Left ventricle myocardium superior (tissue), 1 donor: Measurements from ENCODE around the gene CSN3. TPM values are rescaled to one million over a fixed set of nuclear protein-coding genes. Genes with fewer than 3 reads are reported as not detected.
"Not testable (repeated sequence)": the region's sequence is repeated elsewhere in the genome, so short reads cannot be mapped to it uniquely, and the experiment has no call there.

Experiments used
- ATAC-seq: fragments of 200-7000 bp; cut with Tn5 transposase; one replicate; pipeline ENCODE4 v1.9.1; 2020; ENCODE audit warnings: mild to moderate bottlenecking, moderate library complexity
- DNase-seq: peaks from one replicate; pipeline ENCODE4 v3.0.0-alpha.2; 2020
- intact Hi-C: fragments of 100-400 bp; cut with micrococcal nuclease; formaldehyde crosslinking; loops from one replicate; pipeline ENCODE4 v1.11.0; 2022
- long read RNA-seq: library from polyadenylated mRNA; unstranded; transcript quantifications from one replicate; pipeline ENCODE4 v2.0.0, GENCODE V29; 2021
- total RNA-seq: library from RNA; stranded (reverse); fragmentation: NEBNext Ultra II Directional; extraction: Animal tissue kit (Norgen Biotek cat#: 25700); gene quantifications from one replicate; pipeline ENCODE4 v1.2.1, GENCODE V29; 2021
- donor health status: DM: no; HTN: yes; CAD: no; lungs with severe emphysema.

The CSN3 gene, protein sequence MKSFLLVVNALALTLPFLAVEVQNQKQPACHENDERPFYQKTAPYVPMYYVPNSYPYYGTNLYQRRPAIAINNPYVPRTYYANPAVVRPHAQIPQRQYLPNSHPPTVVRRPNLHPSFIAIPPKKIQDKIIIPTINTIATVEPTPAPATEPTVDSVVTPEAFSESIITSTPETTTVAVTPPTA
- total RNA-seq: not detected
- long read RNA-seq: 0 reads

DNA sequence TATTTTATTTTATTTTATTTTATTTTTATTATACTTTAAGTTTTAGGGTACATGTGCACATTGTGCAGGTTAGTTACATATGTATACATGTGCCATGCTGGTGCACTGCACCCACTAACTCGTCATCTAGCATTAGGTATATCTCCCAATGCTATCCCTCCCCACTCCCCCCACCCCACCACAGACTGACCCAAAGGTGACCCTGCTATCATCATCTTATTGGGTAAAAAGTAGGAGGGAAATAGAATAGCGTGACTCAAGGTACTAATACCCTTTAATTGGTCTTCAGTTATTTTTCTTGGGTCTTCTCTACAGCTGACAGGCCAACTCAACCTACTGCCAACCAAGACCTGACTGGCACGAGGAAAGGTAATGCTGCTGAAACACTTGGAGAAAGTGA lies at the start of gene CSN3:
Gene CSN3 (plus strand): TSS at position 301 of the 400 bp plus-strand sequence. CDS start 2,223 bp downstream, outside the sequence.
- DNase-seq, ATAC-seq, intact Hi-C loops: not testable (repeated sequence)

- intact Hi-C loops: no loop called here
- DNase-seq (no peak), ATAC-seq (no peak)
These were observed 49.5 kb upstream of the CSN3 start for GRCh38 chr4:70192895-70193294.

DNA sequence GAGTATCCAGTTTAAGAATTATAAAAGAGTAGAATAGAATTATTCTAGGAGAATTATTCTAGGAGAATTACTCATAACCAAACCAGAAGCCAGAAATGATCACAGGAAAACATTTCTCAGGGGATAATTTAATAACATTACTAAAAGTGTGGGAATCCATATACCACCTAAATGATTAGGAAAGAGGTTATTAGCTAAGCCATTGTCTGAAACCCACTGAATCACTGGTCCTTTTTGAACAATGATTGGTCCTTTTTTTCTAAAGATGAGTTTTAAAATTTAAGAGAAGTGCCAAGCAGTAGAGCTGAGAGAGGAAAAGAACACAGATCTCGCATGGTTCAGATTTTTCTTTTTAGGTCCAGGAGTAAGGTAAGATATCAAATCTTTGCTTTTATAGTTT lies 47.0 kb upstream of the CSN3 start, which contains the start of gene ODAM:
Gene ODAM (plus strand): TSS at position 301 of the 400 bp plus-strand sequence. CDS start 819 bp downstream, outside the sequence.
- DNase-seq (no peak), ATAC-seq (no peak)
- intact Hi-C loops: no loop called here

DNA sequence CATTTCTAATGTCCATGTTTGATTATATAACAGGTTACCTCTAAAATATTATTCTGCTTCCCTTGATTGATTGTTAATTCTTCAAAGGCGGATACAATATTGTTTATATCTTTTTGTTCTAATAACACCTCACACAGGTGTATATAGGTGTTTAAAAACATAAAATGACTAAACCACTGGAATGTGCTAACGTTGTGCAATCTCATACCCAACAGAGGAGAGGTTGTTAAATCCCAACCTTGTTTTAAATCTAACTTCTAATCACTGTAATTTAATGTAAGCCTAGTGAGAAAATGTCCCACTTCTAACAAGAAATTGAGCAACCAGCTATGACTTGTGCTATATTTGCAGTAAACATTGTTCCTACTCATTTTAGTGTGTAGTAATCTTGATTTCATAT lies 45.5 kb upstream of the CSN3 start:
- intact Hi-C loops: no loop called here
- DNase-seq (no peak), ATAC-seq (no peak)

GRCh38 chr4:70197842-70198241 lies 44.6 kb upstream of the CSN3 start:
- DNase-seq (no peak), ATAC-seq (no peak)
- intact Hi-C loops: no loop called here

DNA sequence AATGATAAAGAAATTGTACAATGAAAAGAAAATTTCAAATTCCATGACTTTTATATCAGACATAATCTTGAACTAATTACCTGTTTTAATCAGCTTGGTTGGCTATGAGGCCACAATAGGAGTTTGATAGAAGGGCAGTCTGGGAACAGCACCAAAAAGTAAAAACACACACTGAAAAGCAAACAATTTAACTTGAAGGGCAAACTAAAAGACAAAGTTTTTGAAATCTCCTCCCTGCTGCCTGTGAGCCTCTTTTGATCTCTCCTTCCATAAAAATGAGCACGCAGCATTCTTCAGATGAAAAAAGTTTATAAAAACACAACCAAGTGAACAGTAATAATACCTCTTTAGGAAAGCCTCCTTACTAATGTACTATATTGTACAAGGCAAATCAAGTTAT lies 38.8 kb upstream of the CSN3 start:
- DNase-seq (no peak), ATAC-seq (no peak)
- intact Hi-C loops: no loop called here

DNA sequence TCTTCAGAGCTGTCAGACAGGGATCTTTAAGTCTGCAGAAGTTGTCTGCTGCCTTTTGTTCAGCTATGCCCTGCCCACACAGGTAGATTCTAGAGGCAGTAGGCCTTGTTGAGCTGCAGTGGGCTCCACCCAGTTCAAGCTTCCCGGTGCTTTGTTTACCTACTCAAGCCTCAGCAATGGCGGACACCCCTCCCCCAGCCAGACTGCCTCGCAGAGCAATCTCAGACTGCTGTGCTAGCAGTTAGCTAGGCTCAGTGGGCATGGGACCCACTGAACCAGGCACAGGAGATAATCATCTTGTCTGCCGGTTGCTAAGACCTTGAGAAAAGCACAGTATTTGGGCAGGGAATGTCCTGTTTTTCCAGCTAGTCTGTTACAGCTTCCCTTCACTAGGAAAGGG lies 29.6 kb upstream of the CSN3 start:
- ATAC-seq, DNase-seq, intact Hi-C loops: not testable (repeated sequence)

DNA sequence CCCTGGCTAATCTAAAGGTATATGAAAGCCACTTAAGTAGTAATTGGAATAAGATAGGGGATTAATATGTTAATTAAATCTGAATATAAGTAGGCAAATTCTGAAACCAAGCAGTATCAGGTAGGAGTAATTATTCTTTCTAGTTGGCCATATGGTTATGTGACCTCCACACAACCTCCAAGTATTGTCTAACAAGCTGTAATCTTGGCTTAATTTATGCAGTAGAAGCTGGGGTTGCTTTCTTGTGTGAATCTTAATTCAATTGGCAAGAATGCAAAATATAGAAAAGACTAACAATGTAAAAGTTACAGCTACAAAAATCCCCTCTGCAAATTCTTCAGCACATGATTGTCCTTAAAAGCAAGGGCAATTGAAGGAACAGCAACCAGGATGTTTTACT lies 26.3 kb upstream of the CSN3 start:
- ATAC-seq, intact Hi-C loops, DNase-seq: not testable (repeated sequence)

DNA sequence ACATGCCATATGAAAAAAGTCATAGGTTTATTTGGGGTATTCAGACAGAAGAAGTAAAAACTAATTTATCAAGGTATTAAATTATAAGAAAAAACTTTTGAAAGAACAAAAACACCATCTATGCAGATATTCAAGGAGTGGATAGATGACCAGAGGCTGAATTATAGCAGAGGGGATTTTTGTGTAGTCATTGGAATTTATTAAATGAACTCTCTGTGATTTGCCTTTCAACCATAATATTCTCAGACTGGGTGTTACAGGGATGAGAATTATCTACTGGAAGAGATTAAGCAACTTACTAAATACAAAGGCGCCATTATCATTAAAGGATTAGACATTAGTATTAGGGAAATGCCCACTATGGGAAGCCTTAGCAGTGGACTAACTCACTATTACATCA lies 25.8 kb upstream of the CSN3 start:
- not testable (repeated sequence) for ATAC-seq

GRCh38 chr4:70221389-70221788 lies 21.0 kb upstream of the CSN3 start:
- intact Hi-C loops, ATAC-seq, DNase-seq: not testable (repeated sequence)

More for the DNA sequence above, 25.8 kb upstream of the CSN3 start:
- DNase-seq, intact Hi-C loops: not testable (repeated sequence)

- intact Hi-C loops, ATAC-seq, DNase-seq: not testable (repeated sequence)
These were observed 20.6 kb upstream of the CSN3 start for GRCh38 chr4:70221818-70222217.

DNA sequence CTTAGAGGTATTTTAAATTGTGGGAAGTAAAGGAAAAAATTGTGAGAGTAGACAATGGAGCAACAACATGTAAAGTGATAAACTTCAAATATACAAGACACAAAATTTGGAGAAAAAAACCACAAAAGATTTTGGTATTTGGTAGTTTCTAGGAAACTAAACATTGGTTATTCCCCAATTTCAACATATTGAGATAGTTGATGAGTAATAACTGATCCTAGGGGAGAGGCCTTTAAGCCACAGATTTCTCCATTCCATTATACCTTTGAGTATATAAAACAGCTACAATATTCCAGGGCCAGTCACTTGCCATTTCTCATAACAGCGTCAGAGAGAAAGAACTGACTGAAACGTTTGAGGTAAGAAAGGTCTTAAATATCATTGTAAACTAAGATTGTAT lies 16.6 kb upstream of the CSN3 start, which contains the start of gene FDCSP:
Gene FDCSP (plus strand): TSS at position 301 of the 400 bp plus-strand sequence. CDS start 5,071 bp downstream, outside the sequence.
- ATAC-seq (no peak), DNase-seq (no peak)
- intact Hi-C loops: no loop called here

DNA sequence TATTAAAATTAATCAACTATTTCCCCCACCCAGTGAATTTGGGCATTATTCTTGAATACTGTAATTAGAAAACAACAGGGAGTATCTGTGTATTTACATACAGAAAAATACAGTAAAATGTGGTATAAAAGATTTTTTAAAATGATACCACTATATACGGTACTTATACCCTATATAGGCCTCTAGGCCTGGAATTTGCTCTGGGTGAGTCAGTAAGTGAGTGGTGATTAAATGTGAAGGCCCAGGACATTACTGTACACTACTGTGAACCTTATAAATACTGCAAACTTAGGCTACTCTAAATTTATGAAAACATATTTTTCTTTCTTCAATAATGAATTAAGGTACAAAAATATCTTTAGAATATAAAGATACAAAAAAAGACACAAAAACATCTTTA lies 6.3 kb upstream of the CSN3 start:
- ATAC-seq (no peak), DNase-seq (no peak)
- intact Hi-C loops: no loop called here

- ATAC-seq (no peak), DNase-seq (no peak)
- intact Hi-C loops: no loop called here
These were observed 3.1 kb upstream of the CSN3 start for GRCh38 chr4:70239131-70239883.

DNA sequence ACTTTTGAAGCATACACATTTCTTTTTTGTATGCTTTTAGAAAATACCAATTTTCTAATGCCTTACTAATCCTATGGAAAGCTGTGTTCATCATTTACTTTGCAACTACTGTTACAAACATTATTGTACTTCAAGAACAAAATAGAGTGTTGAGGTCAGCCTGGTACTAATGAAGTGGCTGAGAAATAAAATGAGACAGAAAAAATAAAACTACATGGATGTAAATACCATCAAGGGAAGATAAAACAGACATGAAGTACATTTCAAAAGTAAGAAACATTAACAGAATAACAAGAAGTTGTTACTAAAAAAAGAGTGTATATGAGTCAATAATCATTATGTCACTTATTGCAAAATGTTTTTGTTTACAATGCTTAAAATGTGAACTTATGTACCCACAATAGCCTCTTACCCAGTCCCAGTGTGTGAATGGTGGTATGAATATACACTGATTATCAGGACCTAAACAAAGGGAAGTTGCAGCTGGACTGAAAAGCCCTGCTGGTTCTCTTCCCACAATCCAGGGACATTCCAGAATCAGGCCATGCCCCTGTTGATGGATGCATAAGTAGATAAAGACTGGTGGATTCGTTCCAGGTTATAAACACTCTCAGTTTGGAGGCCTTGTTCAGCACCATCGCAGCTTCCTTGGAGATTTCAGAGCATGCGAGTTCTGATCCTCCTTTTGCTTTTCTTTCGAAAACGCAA lies 2.4 kb upstream of the CSN3 start:
- ATAC-seq: no peak
- intact Hi-C loops: no loop called here
- no peak for DNase-seq

- no peak for DNase-seq
- ATAC-seq: no peak
- intact Hi-C loops: no loop called here
These were observed 694 bp downstream of the CSN3 start for GRCh38 chr4:70243091-70243490.

GRCh38 chr4:70251250-70251944 lies 9.0 kb downstream of the CSN3 start:
- ATAC-seq: no peak
- no peak for DNase-seq
- intact Hi-C loops: no loop called here

- DNase-seq (no peak), ATAC-seq (no peak)
- intact Hi-C loops: no loop called here
These were observed 9.5 kb downstream of the CSN3 start for GRCh38 chr4:70251945-70252277.

- ATAC-seq: no peak
- no peak for DNase-seq
- intact Hi-C loops: no loop called here
These were observed 27.3 kb downstream of the CSN3 start for GRCh38 chr4:70269674-70270073.
